Measurements from ENCODE around the gene PPP1R15B.

DNA sequence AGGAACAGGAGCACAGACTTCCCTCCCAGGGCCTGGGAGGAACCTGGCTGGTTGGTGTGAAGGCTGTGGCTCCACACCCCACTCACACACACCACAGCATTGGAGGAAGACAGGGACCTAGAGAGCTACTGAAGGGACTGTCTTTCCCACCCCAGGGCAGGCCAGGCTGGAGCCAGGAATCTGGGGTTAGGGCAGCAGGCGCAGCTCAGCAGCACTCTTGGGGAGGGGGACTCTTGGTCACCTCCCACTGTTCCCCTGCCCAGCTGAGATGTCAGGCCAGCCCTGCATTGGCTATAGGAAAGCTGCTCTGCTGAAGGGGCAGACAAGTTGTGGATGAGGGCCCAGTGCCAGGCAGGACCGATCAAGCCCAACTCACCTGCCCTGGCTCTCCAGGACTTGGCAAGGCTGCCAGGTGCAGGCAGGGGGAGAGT, 50.3 kb downstream of the PPP1R15B start:
- TF ChIP-seq NR2F2 (IDR thresholded peaks at IDR 0.05) (no peak), CTCF (IDR thresholded peaks at IDR 0.05; ENCODE audit: low read depth, low read length, missing input control) (no peak), YY1 (IDR thresholded peaks at IDR 0.05) (no peak), SP1 (IDR thresholded peaks at IDR 0.05) (no peak), FOXA1 (IDR thresholded peaks at IDR 0.05) (no peak), TAF1 (conservative IDR thresholded peaks at IDR 0.05) (no peak), RAD21 (IDR thresholded peaks at IDR 0.05) (no peak)
- TF ChIP-seq, protein P1, sequence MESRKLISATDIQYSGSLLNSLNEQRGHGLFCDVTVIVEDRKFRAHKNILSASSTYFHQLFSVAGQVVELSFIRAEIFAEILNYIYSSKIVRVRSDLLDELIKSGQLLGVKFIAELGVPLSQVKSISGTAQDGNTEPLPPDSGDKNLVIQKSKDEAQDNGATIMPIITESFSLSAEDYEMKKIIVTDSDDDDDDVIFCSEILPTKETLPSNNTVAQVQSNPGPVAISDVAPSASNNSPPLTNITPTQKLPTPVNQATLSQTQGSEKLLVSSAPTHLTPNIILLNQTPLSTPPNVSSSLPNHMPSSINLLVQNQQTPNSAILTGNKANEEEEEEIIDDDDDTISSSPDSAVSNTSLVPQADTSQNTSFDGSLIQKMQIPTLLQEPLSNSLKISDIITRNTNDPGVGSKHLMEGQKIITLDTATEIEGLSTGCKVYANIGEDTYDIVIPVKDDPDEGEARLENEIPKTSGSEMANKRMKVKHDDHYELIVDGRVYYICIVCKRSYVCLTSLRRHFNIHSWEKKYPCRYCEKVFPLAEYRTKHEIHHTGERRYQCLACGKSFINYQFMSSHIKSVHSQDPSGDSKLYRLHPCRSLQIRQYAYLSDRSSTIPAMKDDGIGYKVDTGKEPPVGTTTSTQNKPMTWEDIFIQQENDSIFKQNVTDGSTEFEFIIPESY (IDR thresholded peaks at IDR 0.05): no peak
- TF ChIP-seq, protein P2, sequence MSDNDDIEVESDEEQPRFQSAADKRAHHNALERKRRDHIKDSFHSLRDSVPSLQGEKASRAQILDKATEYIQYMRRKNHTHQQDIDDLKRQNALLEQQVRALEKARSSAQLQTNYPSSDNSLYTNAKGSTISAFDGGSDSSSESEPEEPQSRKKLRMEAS (IDR thresholded peaks at IDR 0.05): no peak
- TF ChIP-seq, protein P3, sequence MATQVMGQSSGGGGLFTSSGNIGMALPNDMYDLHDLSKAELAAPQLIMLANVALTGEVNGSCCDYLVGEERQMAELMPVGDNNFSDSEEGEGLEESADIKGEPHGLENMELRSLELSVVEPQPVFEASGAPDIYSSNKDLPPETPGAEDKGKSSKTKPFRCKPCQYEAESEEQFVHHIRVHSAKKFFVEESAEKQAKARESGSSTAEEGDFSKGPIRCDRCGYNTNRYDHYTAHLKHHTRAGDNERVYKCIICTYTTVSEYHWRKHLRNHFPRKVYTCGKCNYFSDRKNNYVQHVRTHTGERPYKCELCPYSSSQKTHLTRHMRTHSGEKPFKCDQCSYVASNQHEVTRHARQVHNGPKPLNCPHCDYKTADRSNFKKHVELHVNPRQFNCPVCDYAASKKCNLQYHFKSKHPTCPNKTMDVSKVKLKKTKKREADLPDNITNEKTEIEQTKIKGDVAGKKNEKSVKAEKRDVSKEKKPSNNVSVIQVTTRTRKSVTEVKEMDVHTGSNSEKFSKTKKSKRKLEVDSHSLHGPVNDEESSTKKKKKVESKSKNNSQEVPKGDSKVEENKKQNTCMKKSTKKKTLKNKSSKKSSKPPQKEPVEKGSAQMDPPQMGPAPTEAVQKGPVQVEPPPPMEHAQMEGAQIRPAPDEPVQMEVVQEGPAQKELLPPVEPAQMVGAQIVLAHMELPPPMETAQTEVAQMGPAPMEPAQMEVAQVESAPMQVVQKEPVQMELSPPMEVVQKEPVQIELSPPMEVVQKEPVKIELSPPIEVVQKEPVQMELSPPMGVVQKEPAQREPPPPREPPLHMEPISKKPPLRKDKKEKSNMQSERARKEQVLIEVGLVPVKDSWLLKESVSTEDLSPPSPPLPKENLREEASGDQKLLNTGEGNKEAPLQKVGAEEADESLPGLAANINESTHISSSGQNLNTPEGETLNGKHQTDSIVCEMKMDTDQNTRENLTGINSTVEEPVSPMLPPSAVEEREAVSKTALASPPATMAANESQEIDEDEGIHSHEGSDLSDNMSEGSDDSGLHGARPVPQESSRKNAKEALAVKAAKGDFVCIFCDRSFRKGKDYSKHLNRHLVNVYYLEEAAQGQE (IDR thresholded peaks at IDR 0.05): no peak
